Activated naive CD8-positive, alpha-beta T cell (primary cell): ENCODE results near the gene TBX5.

Source experiments
- H3K27ac Mint-ChIP-seq: one replicate; pipeline ENCODE4 v1.8.0; 2021; ENCODE audit warnings: mixed read lengths
- H3K27me3 Mint-ChIP-seq: one replicate; pipeline ENCODE4 v1.8.0; 2021; ENCODE audit warnings: mixed read lengths
- H3K36me3 Mint-ChIP-seq: one replicate; pipeline ENCODE4 v1.8.0; 2021; ENCODE audit warnings: mixed read lengths
- H3K4me1 Mint-ChIP-seq: one replicate; pipeline ENCODE4 v1.8.0; 2021; ENCODE audit warnings: low read depth, mixed read lengths
- H3K4me3 Mint-ChIP-seq: one replicate; pipeline ENCODE4 v1.8.0; 2021; ENCODE audit warnings: mild to moderate bottlenecking, mixed read lengths
- H3K9me3 Mint-ChIP-seq: one replicate; pipeline ENCODE4 v1.8.0; 2021; ENCODE audit warnings: low read depth, mixed read lengths

Gene TBX5

GRCh38 chr12:114403011-114403689, 2.8 kb downstream of the TBX5 start:
- no peaks in the 10 kb centered on the region for H3K36me3 Mint-ChIP-seq
- no peak overlapping the region for H3K27ac Mint-ChIP-seq
- peaks cover 48% of the 10 kb centered on the region for H3K27me3 Mint-ChIP-seq
- H3K9me3 Mint-ChIP-seq, result no peaks in the 10 kb centered on the region
- H3K4me1 Mint-ChIP-seq, result peaks cover 5% of the 10 kb centered on the region
- H3K4me3 Mint-ChIP-seq, result no peak overlapping the region

DNA sequence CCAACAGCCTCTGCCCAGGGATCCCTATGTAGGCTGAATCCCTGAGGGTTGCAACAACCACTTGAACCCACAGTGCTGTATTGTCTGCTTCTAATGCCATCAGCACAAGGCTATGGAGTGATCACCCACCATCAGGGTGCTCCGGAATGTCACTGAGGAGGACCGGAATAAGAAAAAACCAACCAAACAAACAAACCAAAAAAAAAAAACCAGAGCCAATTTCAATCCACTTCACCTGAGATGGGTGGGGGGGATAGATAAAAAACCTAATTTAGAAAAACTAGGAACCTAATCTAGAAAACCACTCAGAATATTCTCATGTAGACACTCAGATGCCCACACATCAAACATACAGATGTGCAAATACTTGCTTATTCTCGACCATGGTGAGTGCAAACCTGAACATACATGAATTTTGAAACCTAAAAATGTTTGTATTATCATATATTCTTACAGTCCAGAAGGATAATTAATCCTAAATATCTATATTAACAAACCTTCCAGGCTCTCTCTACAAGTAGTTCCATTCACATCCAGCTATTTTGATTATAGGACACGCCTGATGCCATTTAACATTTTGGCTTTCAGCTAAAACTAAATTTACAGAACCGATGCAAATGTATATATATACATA, 3.7 kb downstream of the TBX5 start:
- Mint-ChIP-seq H3K27me3 (peaks cover 46% of the 10 kb centered on the region), H3K27ac (no peak overlapping the region), H3K4me3 (no peak overlapping the region), H3K36me3 (no peaks in the 10 kb centered on the region), H3K4me1 (peaks cover 3% of the 10 kb centered on the region), H3K9me3 (no peaks in the 10 kb centered on the region)

DNA sequence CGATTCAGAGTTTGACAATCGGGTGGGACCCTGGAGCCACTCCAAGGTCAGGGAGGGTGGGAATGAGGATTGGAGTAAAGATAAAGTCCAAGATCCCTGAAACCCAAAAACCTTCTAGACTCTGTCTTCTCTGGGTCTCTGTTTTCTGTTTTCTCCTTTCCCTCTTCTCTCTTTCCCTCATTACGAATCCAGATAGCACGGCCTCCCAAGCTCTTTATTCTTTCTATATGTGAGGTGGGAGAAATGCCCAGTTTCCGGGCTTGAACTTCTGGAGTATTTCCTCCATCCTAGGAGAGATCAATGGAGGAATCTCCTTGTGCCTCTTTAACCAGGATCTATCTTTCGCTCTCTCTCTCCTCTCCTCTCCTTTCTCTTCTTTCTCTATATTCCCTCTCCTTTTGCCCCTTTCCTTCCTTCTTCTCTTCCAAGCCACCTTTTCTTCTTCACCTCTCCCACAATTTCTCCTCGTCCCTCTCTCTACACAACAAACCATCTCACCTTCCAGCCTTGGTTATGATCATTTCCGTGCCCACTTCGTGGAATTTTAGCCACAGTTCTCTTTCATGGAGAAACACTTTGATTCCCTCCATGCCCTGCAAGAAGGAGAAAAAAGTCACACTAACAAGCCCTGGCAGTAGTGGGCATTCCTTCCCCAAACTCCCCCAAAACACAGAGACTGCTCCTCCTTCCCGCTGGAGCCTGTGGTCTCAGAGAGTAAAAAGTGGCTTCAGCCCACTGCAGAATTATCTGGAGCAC, 4.4 kb downstream of the TBX5 start:
- no peaks in the 10 kb centered on the region for H3K36me3 Mint-ChIP-seq
- no peak overlapping the region for H3K4me3 Mint-ChIP-seq
- peaks cover 43% of the 10 kb centered on the region for H3K27me3 Mint-ChIP-seq
- H3K4me1 Mint-ChIP-seq, result peaks cover 3% of the 10 kb centered on the region
- no peaks in the 10 kb centered on the region for H3K9me3 Mint-ChIP-seq
- no peak overlapping the region for H3K27ac Mint-ChIP-seq

DNA sequence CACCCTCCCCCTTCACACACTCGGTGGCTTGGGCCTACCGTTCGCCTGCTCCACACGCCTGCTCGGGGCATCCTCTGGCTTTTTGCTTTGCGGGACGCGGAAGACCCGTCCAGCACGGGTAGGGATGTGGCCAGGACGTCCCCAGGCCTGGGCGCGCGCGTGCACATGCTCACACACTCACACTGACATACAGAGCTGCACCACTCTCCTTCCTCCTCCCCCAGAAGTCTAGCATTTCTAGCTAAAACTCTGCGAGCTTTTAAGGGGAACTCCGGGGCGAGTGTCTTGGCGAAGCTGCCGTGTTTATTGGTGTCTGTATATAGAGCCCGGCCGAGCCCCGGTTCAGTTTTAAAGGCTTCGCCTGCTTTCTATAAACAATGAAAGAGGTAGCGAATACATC, 5.0 kb downstream of the TBX5 start:
- Mint-ChIP-seq H3K4me1 (peaks cover 2% of the 10 kb centered on the region), H3K27me3 (peaks cover 41% of the 10 kb centered on the region), H3K27ac (no peak overlapping the region), H3K4me3 (no peak overlapping the region), H3K9me3 (no peaks in the 10 kb centered on the region), H3K36me3 (no peaks in the 10 kb centered on the region)

DNA sequence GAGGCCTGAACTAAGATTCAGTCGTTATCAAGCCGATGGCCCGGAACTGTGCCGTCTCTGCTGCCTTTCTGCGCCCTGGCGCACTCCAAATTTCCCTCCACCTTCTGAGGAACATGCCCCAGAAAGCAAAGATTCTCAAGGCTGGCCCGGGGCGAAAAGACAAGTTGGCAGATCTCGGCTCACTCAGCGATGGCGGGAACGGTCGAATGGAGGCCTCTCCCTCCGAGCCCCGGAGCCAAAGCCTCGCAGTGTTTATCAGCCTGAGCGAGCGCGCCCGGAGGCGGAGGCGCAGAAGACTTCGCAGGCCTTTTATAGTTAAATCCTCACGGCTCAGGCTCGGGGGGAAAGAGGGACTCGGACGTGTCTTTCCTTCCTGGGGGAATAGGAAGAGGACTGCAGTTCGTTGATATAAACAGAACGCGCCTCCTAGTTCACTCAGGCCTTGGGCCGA, 5.6 kb downstream of the TBX5 start:
- Mint-ChIP-seq H3K9me3 (no peaks in the 10 kb centered on the region), H3K4me1 (peaks cover 2% of the 10 kb centered on the region), H3K36me3 (no peaks in the 10 kb centered on the region), H3K4me3 (no peak overlapping the region), H3K27ac (no peak overlapping the region), H3K27me3 (peaks cover 42% of the 10 kb centered on the region)

DNA sequence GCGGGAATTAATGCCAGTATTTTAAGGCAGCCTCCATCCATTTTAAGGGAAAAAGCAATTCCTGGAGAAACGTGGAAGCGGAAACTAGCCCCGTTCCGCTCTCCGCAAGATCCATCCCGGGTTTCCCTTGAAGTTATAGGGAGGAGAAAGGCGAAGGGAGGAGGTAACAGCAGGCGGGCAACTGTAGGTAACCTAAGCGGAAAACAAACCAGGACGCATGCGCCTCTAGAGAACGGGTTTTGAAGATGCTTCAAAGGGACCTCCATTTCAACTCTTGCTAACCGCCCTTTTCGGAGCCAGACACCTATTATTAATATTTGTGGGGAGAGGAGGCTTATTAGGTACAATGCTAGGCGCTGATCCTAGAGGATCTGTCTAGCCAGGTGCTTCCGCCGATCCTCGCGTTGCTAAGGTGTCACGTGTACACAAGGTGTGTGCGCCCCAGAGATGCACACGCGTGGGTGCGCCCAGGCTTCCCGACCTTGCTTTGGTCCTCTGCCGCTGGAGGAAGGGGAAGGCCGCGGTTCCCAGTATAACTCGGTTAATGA, 6.2 kb downstream of the TBX5 start:
- no peaks in the 10 kb centered on the region for H3K36me3 Mint-ChIP-seq
- no peak overlapping the region for H3K27ac Mint-ChIP-seq
- no peaks in the 10 kb centered on the region for H3K9me3 Mint-ChIP-seq
- H3K27me3 Mint-ChIP-seq, result peaks cover 43% of the 10 kb centered on the region
- H3K4me1 Mint-ChIP-seq, result no peaks in the 10 kb centered on the region
- no peak overlapping the region for H3K4me3 Mint-ChIP-seq

- H3K9me3 Mint-ChIP-seq, result no peaks in the 10 kb centered on the region
- no peaks in the 10 kb centered on the region for H3K4me1 Mint-ChIP-seq
- no peak overlapping the region for H3K4me3 Mint-ChIP-seq
- H3K27me3 Mint-ChIP-seq, result peaks cover 48% of the 10 kb centered on the region
- no peaks in the 10 kb centered on the region for H3K36me3 Mint-ChIP-seq
- no peak overlapping the region for H3K27ac Mint-ChIP-seq
Measured at GRCh38 chr12:114397978-114398881, 7.7 kb downstream of the TBX5 start.

DNA sequence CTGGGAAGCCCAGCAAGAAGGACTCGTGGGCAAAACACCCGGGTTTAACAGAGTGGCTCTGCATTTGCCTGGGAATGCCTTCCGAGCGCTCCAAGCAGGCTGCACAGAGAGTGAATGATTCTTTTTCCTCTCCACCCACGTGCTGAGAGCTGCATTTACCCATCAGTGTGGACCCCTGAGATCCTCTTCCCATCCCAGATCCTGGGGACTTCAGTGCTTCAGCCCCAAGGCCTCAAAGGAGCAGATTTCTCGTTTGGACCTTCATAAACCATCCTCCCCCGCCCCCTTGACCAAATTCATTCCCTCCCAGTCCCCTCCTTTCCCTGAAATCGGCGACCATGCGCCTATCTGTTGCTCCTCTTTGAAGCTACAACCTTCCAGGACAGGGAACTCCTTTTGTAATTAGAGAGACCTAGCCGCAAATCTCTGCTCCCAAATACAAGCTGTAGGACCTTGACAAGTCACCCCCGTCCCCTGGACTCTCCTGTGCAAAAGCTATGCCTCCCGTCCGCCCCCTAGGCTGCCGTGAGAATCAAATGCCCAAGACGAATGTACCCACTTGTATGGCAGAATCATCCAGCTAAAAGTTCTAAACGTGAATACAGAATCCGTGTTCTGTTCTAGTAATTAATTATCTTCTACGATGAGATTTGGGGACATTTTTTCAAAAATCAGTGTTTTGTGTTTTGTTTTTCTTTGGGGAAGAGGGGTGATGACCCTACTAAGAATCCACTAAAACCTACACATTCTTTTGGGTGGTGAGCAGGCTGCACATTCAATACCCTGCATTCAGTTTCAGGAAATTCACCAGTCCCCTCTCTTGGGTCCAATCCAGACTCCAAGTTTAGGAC, 8.8 kb downstream of the TBX5 start:
- Mint-ChIP-seq H3K27ac (no peak overlapping the region), H3K36me3 (no peaks in the 10 kb centered on the region), H3K4me3 (no peak overlapping the region), H3K4me1 (no peaks in the 10 kb centered on the region), H3K27me3 (peaks cover 51% of the 10 kb centered on the region), H3K9me3 (no peaks in the 10 kb centered on the region)

GRCh38 chr12:114396153-114396868, 9.6 kb downstream of the TBX5 start:
- peaks cover 48% of the 10 kb centered on the region for H3K27me3 Mint-ChIP-seq
- no peaks in the 10 kb centered on the region for H3K9me3 Mint-ChIP-seq
- no peaks in the 10 kb centered on the region for H3K36me3 Mint-ChIP-seq
- H3K4me1 Mint-ChIP-seq, result no peaks in the 10 kb centered on the region
- no peak overlapping the region for H3K27ac Mint-ChIP-seq
- H3K4me3 Mint-ChIP-seq, result no peak overlapping the region

GRCh38 chr12:114395755-114396152, 10.2 kb downstream of the TBX5 start:
- Mint-ChIP-seq H3K27me3 (peaks cover 49% of the 10 kb centered on the region), H3K27ac (no peak overlapping the region), H3K36me3 (no peaks in the 10 kb centered on the region), H3K9me3 (no peaks in the 10 kb centered on the region), H3K4me3 (no peak overlapping the region), H3K4me1 (no peaks in the 10 kb centered on the region)

DNA sequence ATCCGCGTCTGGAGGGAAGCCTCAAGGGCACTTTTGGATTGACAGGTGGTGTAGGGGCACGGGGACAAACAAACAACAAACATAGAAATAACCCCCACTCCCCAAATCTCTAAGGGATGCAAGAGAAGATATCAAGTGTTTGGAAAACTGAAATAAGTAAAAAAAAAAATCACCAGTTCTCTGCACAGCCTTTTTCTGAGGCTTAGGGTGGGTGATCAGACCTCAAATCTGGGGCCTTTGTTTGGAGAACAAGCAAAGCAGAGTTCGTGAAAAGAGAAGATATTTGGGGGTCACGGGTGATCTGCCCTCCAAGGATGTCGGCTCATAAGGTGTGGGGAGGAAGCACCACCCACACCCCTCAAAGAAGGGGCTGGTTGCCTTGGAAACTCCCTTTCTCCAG, 10.7 kb downstream of the TBX5 start:
- Mint-ChIP-seq H3K9me3 (no peaks in the 10 kb centered on the region), H3K27ac (no peak overlapping the region), H3K4me3 (no peak overlapping the region), H3K27me3 (peaks cover 49% of the 10 kb centered on the region), H3K36me3 (no peaks in the 10 kb centered on the region), H3K4me1 (no peaks in the 10 kb centered on the region)

DNA sequence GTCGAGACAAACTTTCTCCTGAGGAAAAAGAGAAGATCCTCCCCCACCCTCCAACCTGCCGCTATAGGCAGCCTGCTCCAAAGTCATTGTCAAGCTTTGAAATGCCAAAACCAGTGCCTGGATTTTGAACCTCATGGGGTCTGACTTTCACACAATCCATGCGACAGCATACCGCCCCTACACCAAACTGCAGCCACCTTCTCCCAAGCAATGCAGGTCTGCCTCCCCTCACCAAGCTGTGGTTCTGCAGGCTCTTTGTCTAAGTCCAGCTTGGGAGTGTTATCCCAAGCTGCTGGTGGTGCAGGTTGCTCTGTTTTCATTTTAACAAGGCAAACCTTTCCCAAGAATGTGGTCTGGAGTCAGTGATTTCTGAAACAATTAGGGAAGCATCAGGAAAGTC, 12.4 kb downstream of the TBX5 start:
- H3K27me3 Mint-ChIP-seq, result peaks cover 48% of the 10 kb centered on the region
- H3K4me3 Mint-ChIP-seq, result no peak overlapping the region
- no peaks in the 10 kb centered on the region for H3K9me3 Mint-ChIP-seq
- no peak overlapping the region for H3K27ac Mint-ChIP-seq
- H3K4me1 Mint-ChIP-seq, result no peaks in the 10 kb centered on the region
- no peaks in the 10 kb centered on the region for H3K36me3 Mint-ChIP-seq

DNA sequence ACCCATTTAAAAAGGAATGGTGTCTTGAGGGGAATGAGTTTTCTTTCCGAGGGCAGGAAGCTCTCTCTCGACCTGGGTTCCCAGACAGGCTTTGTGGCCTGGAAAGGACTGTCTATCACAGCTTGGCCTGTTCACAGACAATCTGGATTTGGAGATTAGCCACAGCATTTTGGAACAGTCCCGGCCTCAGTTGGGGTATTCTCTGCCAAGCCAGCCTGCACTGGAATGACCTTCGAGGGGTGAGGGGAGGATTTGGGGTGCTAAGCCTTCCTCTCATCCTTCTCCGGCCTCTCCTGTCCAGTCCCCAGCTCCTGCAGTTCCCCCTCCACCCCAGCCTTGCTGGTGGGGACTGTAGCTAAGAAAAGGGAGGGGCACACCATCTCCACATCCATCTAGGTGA, 13.0 kb downstream of the TBX5 start:
- Mint-ChIP-seq H3K27ac (no peak overlapping the region), H3K27me3 (peaks cover 42% of the 10 kb centered on the region), H3K4me3 (no peak overlapping the region)

More for the DNA sequence above, 13.0 kb downstream of the TBX5 start:
- Mint-ChIP-seq H3K36me3 (no peaks in the 10 kb centered on the region), H3K9me3 (no peaks in the 10 kb centered on the region), H3K4me1 (no peaks in the 10 kb centered on the region)
